GM12878 (cell line): ENCODE measurements around the gene SPOCK1. TPM values are rescaled to one million over a fixed set of nuclear protein-coding genes. Genes with fewer than 3 reads are reported as not detected.

Experiments
- ATAC-seq: fragments of 200-7000 bp; cut with Tn5 transposase; 3 replicates; pipeline ENCODE4 v1.9.1; 2020; ENCODE audit warnings: mild to moderate bottlenecking, moderate library complexity
- BruUV-seq: library from RNA; stranded (reverse); fragments of 400-500 nt; replicated peaks from 2 replicates; lab custom pipeline; 2021; lab: Mats Ljungman, UMichigan
- CTCF ChIA-PET: fragments of 300-600 bp; sonication (Branson Sonifier 250); formaldehyde crosslinking; extraction: SDS; loops from one replicate; lab custom pipeline; 2021; ENCODE audit warnings: inconsistent platforms; lab: Yijun Ruan, JAX
- POLR2A ChIA-PET: fragments of 350-600 bp; formaldehyde crosslinking; extraction: SDS; loops from one replicate; lab custom pipeline; 2021; ENCODE audit warnings: inconsistent platforms; lab: Charles Lee
- RAD21 ChIA-PET: fragments of 300-600 bp; sonication (Branson Sonifier 250); formaldehyde crosslinking; loops from one replicate; lab custom pipeline; 2023; ENCODE audit warnings: antibody characterized with exemption; ENCODE audit not compliant: unreplicated experiment; lab: Charles Lee
- SMC1A ChIA-PET: fragments of 300-600 bp; sonication (Branson Sonifier 250); formaldehyde crosslinking; loops from one replicate; lab custom pipeline; 2023; ENCODE audit not compliant: unreplicated experiment, uncharacterized antibody; lab: Charles Lee
- DNase-seq: peaks from one replicate; pipeline ENCODE4 v3.0.0-alpha.2; 2011; ENCODE audit warnings: low read depth, low spot score
- FAIRE-seq: peaks from 3 replicates; lab custom pipeline; 2011; peaks lifted over from hg19 to GRCh38; lab: Jason Lieb, UNC
- H2AFZ ChIP-seq: 2 replicates; pipeline ENCODE4 v1.6.0; 2011; ENCODE audit warnings: low read depth, low read length, control low read depth; ENCODE audit not compliant: control insufficient read depth
- H3K27ac ChIP-seq: 2 replicates; pipeline ENCODE4 v1.5.1; 2011; ENCODE audit warnings: control low read depth; ENCODE audit not compliant: control insufficient read depth, insufficient read depth
- H3K27me3 ChIP-seq, 2 experiments: replicated peaks in 1 of 2; 2 replicates each; pipeline versions ENCODE4 v1.6.0 to v1.6.1; 2011; ENCODE audit warnings: low read length in 1 of 2; ENCODE audit not compliant: control insufficient read depth in 2 of 2, insufficient read depth in 2 of 2
- H3K36me3 ChIP-seq, 2 experiments: 2 replicates each; pipeline ENCODE4 v1.5.1; 2011; ENCODE audit warnings: low read length in 1 of 2; ENCODE audit not compliant: control insufficient read depth in 2 of 2, insufficient read depth in 2 of 2
- H3K4me1 ChIP-seq: 2 replicates; pipeline ENCODE4 v1.6.1; 2011; ENCODE audit warnings: mild to moderate bottlenecking, low read length, moderate library complexity, mixed read lengths; ENCODE audit not compliant: control insufficient read depth, insufficient read depth
- H3K4me2 ChIP-seq: 2 replicates; pipeline ENCODE4 v1.6.0; 2011; ENCODE audit warnings: control low read depth; ENCODE audit not compliant: control insufficient read depth, insufficient read depth
- H3K4me3 ChIP-seq: fragments of 200-600 bp; sonication (generic); 2 replicates; pipeline ENCODE4 v1.5.1; 2016
- H3K79me2 ChIP-seq: 2 replicates; pipeline ENCODE4 v1.6.0; 2011; ENCODE audit warnings: low read length; ENCODE audit not compliant: control insufficient read depth, insufficient read depth
- H3K9ac ChIP-seq: 2 replicates; pipeline ENCODE4 v1.8.0; 2011; ENCODE audit warnings: low read length, control low read depth, mixed read lengths; ENCODE audit not compliant: control insufficient read depth, insufficient read depth
- H3K9me3 ChIP-seq: replicated peaks from 3 replicates; pipeline ENCODE4 v1.5.1; 2011; ENCODE audit warnings: mild to moderate bottlenecking, low read length; ENCODE audit not compliant: control insufficient read depth, insufficient read depth
- H4K20me1 ChIP-seq: 2 replicates; pipeline ENCODE4 v1.6.0; 2011; ENCODE audit not compliant: control insufficient read depth, insufficient read depth
- CBX3 ChIP-seq: fragments of 200-600 bp; sonication (generic); IDR thresholded peaks from 2 replicates; pipeline ENCODE4 v1.6.1; 2016; ENCODE audit warnings: low read depth, borderline replicate concordance
- CREM ChIP-seq: IDR thresholded peaks from 2 replicates; pipeline ENCODE4 v1.6.1; 2014; ENCODE audit warnings: antibody characterized with exemption, low read depth
- HDAC2 ChIP-seq: fragments of 200-600 bp; sonication (generic); IDR thresholded peaks from 2 replicates; pipeline ENCODE4 v1.6.1; 2017
- IKZF1 ChIP-seq: fragments of 450-650 bp; conservative IDR thresholded peaks from 2 replicates; pipeline ENCODE4 v1.6.1; 2017; ENCODE audit warnings: antibody characterized with exemption, mild to moderate bottlenecking
- NR2C2 ChIP-seq: IDR thresholded peaks from 2 replicates; pipeline ENCODE4 v1.6.1; 2011; ENCODE audit warnings: borderline replicate concordance, low read depth; ENCODE audit not compliant: control insufficient read depth, insufficient read length
- POU2F2 ChIP-seq: IDR thresholded peaks from 3 replicates; pipeline ENCODE4 v1.6.1; 2011; ENCODE audit warnings: low read depth, mild to moderate bottlenecking, low read length, borderline replicate concordance
- REST ChIP-seq: IDR thresholded peaks from 2 replicates; pipeline ENCODE4 v1.6.1; 2012; ENCODE audit warnings: mild to moderate bottlenecking, low read depth, low read length
- SKIL ChIP-seq: fragments of 450-650 bp; IDR thresholded peaks from 2 replicates; pipeline ENCODE4 v1.6.1; 2017; ENCODE audit warnings: mild to moderate bottlenecking, low read depth, inconsistent platforms; ENCODE audit not compliant: poor library complexity, severe bottlenecking
- ZSCAN29 ChIP-seq: fragments of 450-650 bp; IDR thresholded peaks from 2 replicates; pipeline ENCODE4 v1.6.1; 2017; ENCODE audit warnings: mild to moderate bottlenecking, moderate library complexity
- WGBS: methylation state at CpG from one replicate; pipeline ENCODE4 v1.1.6; 2016; ENCODE audit warnings: low lambda C conversion rate; ENCODE audit not compliant: insufficient replicate concordance, insufficient coverage; ENCODE audit errors: missing lambda C conversion rate; 5-methylcytosine and 5-hydroxymethylcytosine counted together
- in situ Hi-C: fragments of 300-500 bp; cut with MboI; formaldehyde crosslinking; loops from 9 replicates; pipeline ENCODE4 v1.14.3; 2018; ENCODE audit warnings: mixed read lengths
- intact Hi-C: fragments of 100-400 bp; cut with micrococcal nuclease; formaldehyde crosslinking; loops from one replicate; pipeline ENCODE4 v1.14.2; 2022; ENCODE audit not compliant: unreplicated experiment
- polyA plus RNA-seq, 11 experiments: library from polyadenylated mRNA; depleted of rRNA in 4 of 11; unstranded in 6 of 11; stranded (reverse) in 5 of 11; fragments of >200 nt; fragmentation: Nextera tagmentation in 4 of 11; fragmentation: Illumina TruSeq in 1 of 11; extraction: Ambion mirVana in 4 of 11; extraction: Trizol in 1 of 11; gene quantifications; 1 replicate in 1 of 11; 2 replicates in 10 of 11; pipeline versions ENCODE4 v1.2.1 to v1.2.3, GENCODE V29; 2011 to 2016; ENCODE audit warnings: inconsistent platforms in 2 of 11, missing spikeins in 2 of 11, low read depth in 1 of 11
- total RNA-seq, 4 experiments: library from RNA; depleted of rRNA in 3 of 4; stranded (reverse); fragments of >200 nt in 3 of 4; fragmentation: Illumina TruSeq in 1 of 4; extraction: Trizol in 1 of 4; gene quantifications; 2 replicates each; pipeline versions ENCODE4 v1.2.1 to v1.2.3, GENCODE V29; 2013 to 2021
- TF ChIP-seq, protein P1 (sequence below): IDR thresholded peaks from 2 replicates; pipeline ENCODE4 v1.6.1; 2012; ENCODE audit warnings: low read depth, low read length, improper control_type of control experiment

SPOCK1 gene
- total and polyA plus RNA-seq, 10 of the 15 experiments (the other 5 are each of a cell fraction or from before 2014, with no cell fraction given): 0.06 to 0.68 (median 0.25) TPM; not detected in 3

- Histone ChIP-seq H3K4me3 (no peak overlapping the region), H3K9ac (no peak overlapping the region), H3K9me3 (no peaks in the 10 kb centered on the region), H2AFZ (no peak overlapping the region), H3K27me3 (peaks cover 0 to 2% of the 10 kb centered on the region in 2 experiments; a peak in 2 of 4 replicates), H3K27ac (no peak overlapping the region), H3K4me1 (no peaks in the 10 kb centered on the region), H4K20me1 (no peaks in the 10 kb centered on the region), H3K79me2 (no peaks in the 10 kb centered on the region), H3K4me2 (no peak overlapping the region), H3K36me3 (no peaks in the 10 kb centered on the region)
- no TSS peak for BruUV-seq
- CTCF ChIA-PET: interaction anchor here (2.3 kb wide), 1 partner anchor 30 kb away, joined by 10 read pairs; no protein-coding TSS in a partner anchor
- RAD21 ChIA-PET: no interaction called here
- WGBS: 35% methylated on average over 6 of the region's 6 CpGs
- no peak for TF ChIP-seq HDAC2
- in situ Hi-C loops (no loop called here), intact Hi-C loops (no loop called here)
- DNase-seq: no peak
- ATAC-seq: no peak
- SMC1A ChIA-PET: no interaction called here
- POLR2A ChIA-PET: no interaction called here
- FAIRE-seq: no peak
These were observed 148.3 kb downstream of the SPOCK1 start for GRCh38 chr5:137350791-137351190.

- no peak overlapping the region for H3K4me3 ChIP-seq
- DNase-seq (no peak), FAIRE-seq (no peak), ATAC-seq (no peak)
- H3K27ac ChIP-seq: no peak overlapping the region
- SMC1A ChIA-PET: no interaction called here
- no peaks in the 10 kb centered on the region for H3K4me1 ChIP-seq
- 0% methylated on average over 3 of the region's 3 CpGs for WGBS
- H3K36me3 ChIP-seq: no peaks in the 10 kb centered on the region
- H3K4me2 ChIP-seq: no peak overlapping the region
- intact Hi-C loops (no loop called here), in situ Hi-C loops (loop anchor here (25.0 kb wide), 1 partner anchor 739 kb away; the partner anchor contains the start of gene WNT8A)
- H3K9me3 ChIP-seq: no peaks in the 10 kb centered on the region
- POLR2A ChIA-PET: no interaction called here
- no peak for TF ChIP-seq ZSCAN29
- no peak for TF ChIP-seq REST
- TF ChIP-seq, protein P1, sequence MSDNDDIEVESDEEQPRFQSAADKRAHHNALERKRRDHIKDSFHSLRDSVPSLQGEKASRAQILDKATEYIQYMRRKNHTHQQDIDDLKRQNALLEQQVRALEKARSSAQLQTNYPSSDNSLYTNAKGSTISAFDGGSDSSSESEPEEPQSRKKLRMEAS: no peak
- no peak for TF ChIP-seq POU2F2
- no peak for TF ChIP-seq CBX3
- TF ChIP-seq SKIL: no peak
- TF ChIP-seq NR2C2: no peak
- TF ChIP-seq IKZF1: no peak
- no peak for TF ChIP-seq CREM
- H4K20me1 ChIP-seq: no peaks in the 10 kb centered on the region
- H3K27me3 ChIP-seq: peaks cover 0 to 2% of the 10 kb centered on the region in 2 experiments; a peak in 2 of 4 replicates
- RAD21 ChIA-PET: no interaction called here
- no peak overlapping the region for H2AFZ ChIP-seq
- no peak overlapping the region for H3K9ac ChIP-seq
- no TSS peak for BruUV-seq
- CTCF ChIA-PET: interaction anchor here (2.3 kb wide), 1 partner anchor 28 kb away, joined by 10 read pairs; no protein-coding TSS in a partner anchor
- no peaks in the 10 kb centered on the region for H3K79me2 ChIP-seq
These were observed 150.4 kb downstream of the SPOCK1 start for GRCh38 chr5:137348759-137349158.
